CD14-positive monocyte (primary cell): Measurements from ENCODE around the gene PGM2L1. TPM values are rescaled to one million over a fixed set of nuclear protein-coding genes. Genes with fewer than 3 reads are reported as not detected.

ENCODE experiments used
- DNase-seq, 3 donors: peaks; one replicate each; pipeline ENCODE4 v3.0.0-alpha.2; 2011 to 2022
- H2AFZ ChIP-seq: 2 replicates; pipeline ENCODE4 v1.6.0; 2012; ENCODE audit warnings: mild to moderate bottlenecking, low read depth, low read length, inconsistent platforms; ENCODE audit not compliant: insufficient read depth, poor library complexity, severe bottlenecking
- H3K27ac ChIP-seq, 2 donors: 1 replicate in 1 of 2; 2 replicates in 1 of 2; pipeline ENCODE4 v1.5.1; 2012 to 2013; ENCODE audit warnings: low read length in 2 of 2, control low read depth in 1 of 2, inconsistent platforms in 1 of 2, low read depth in 1 of 2, mild to moderate bottlenecking in 1 of 2
- H3K27me3 ChIP-seq, 2 donors: one replicate each; pipeline versions ENCODE4 v1.6.0 to v1.6.1; 2011 to 2013; ENCODE audit warnings: low read length in 2 of 2; ENCODE audit not compliant: control insufficient read depth in 2 of 2, insufficient read depth in 2 of 2
- H3K36me3 ChIP-seq, 2 donors: replicated peaks in 1 of 2; 1 replicate in 1 of 2; 2 replicates in 1 of 2; pipeline versions ENCODE4 v1.5.1 to v1.6.1; 2012 to 2013; ENCODE audit warnings: low read length in 2 of 2, control low read depth in 1 of 2, inconsistent platforms in 1 of 2, mild to moderate bottlenecking in 1 of 2; ENCODE audit not compliant: insufficient read depth in 2 of 2, control insufficient read depth in 1 of 2
- H3K4me1 ChIP-seq, 2 donors: 1 replicate in 1 of 2; 2 replicates in 1 of 2; pipeline versions ENCODE4 v1.5.1 to v1.6.1; 2012 to 2013; ENCODE audit warnings: low read length in 2 of 2, control low read depth in 1 of 2, inconsistent platforms in 1 of 2, mild to moderate bottlenecking in 1 of 2, moderate library complexity in 1 of 2; ENCODE audit not compliant: insufficient read depth in 2 of 2, control insufficient read depth in 1 of 2
- H3K4me2 ChIP-seq: replicated peaks from 2 replicates; pipeline ENCODE3; 2012; ENCODE audit warnings: low read length, moderate library complexity, mild to moderate bottlenecking; ENCODE audit not compliant: poor library complexity, severe bottlenecking; ENCODE audit errors: extremely low read depth
- H3K4me3 ChIP-seq, 3 experiments: fragments of 200-600 bp in 1 of 3; sonication (generic) in 1 of 3; replicated peaks in 1 of 3; 1 replicate in 2 of 3; 2 replicates in 1 of 3; pipeline ENCODE4 v1.5.1; 2011 to 2013; ENCODE audit warnings: low read length in 3 of 3, mild to moderate bottlenecking in 3 of 3, control low read depth in 2 of 3, low read depth in 2 of 3, inconsistent platforms in 1 of 3, moderate library complexity in 1 of 3
- H3K79me2 ChIP-seq: 2 replicates; pipeline ENCODE4 v1.6.0; 2012; ENCODE audit warnings: mild to moderate bottlenecking, control low read depth, inconsistent platforms, low read length, moderate library complexity; ENCODE audit not compliant: insufficient read depth
- H3K9ac ChIP-seq: 2 replicates; pipeline ENCODE4 v1.6.0; 2017; ENCODE audit warnings: low read length, mild to moderate bottlenecking; ENCODE audit not compliant: insufficient read depth, poor library complexity, severe bottlenecking
- H3K9me3 ChIP-seq, 2 donors: replicated peaks in 1 of 2; 1 replicate in 1 of 2; 2 replicates in 1 of 2; pipeline versions ENCODE4 v1.5.1 to v1.6.1; 2012 to 2013; ENCODE audit warnings: low read length in 2 of 2, control low read depth in 1 of 2; ENCODE audit not compliant: control insufficient read depth in 1 of 2, insufficient read depth in 1 of 2
- H4K20me1 ChIP-seq: 2 replicates; pipeline ENCODE4 v1.6.0; 2012; ENCODE audit warnings: mild to moderate bottlenecking, low read length, control low read depth, moderate library complexity; ENCODE audit not compliant: insufficient read depth
- H3K27ac Mint-ChIP-seq, 7 donors: one replicate each; pipeline ENCODE4 v1.8.0; 2020; ENCODE audit warnings: mild to moderate bottlenecking in 7 of 7, mixed read lengths in 7 of 7, moderate library complexity in 6 of 7, inconsistent platforms in 2 of 7
- H3K27me3 Mint-ChIP-seq, 3 donors: one replicate each; pipeline ENCODE4 v1.8.0; 2021 to 2022; ENCODE audit warnings: low read depth in 3 of 3, mild to moderate bottlenecking in 3 of 3, mixed read lengths in 3 of 3, moderate library complexity in 3 of 3, inconsistent platforms in 1 of 3
- H3K36me3 Mint-ChIP-seq, 2 donors: one replicate each; pipeline ENCODE4 v1.8.0; 2020; ENCODE audit warnings: mixed read lengths in 2 of 2, inconsistent platforms in 1 of 2, mild to moderate bottlenecking in 1 of 2
- H3K4me1 Mint-ChIP-seq: one replicate; pipeline ENCODE4 v1.8.0; 2020; ENCODE audit warnings: mild to moderate bottlenecking, mixed read lengths
- H3K4me3 Mint-ChIP-seq, 2 donors: one replicate each; pipeline ENCODE4 v1.8.0; 2020; ENCODE audit warnings: mild to moderate bottlenecking in 2 of 2, mixed read lengths in 2 of 2, moderate library complexity in 1 of 2
- H3K9me3 Mint-ChIP-seq, 7 donors: one replicate each; pipeline ENCODE4 v1.8.0; 2020 to 2022; ENCODE audit warnings: mixed read lengths in 7 of 7, mild to moderate bottlenecking in 6 of 7, moderate library complexity in 6 of 7, inconsistent platforms in 2 of 7
- WGBS: methylation state at CpG from one replicate; pipeline ENCODE4 v1.1.5; 2013; ENCODE audit warnings: missing lambda C conversion rate; ENCODE audit not compliant: insufficient coverage; 5-methylcytosine and 5-hydroxymethylcytosine counted together
- intact Hi-C, 2 donors: fragments of 100-400 bp; cut with micrococcal nuclease; formaldehyde crosslinking; loops; one replicate each; pipeline versions ENCODE4 v1.15.0 to v1.15.1; 2023
- polyA plus RNA-seq, 3 donors: library from polyadenylated mRNA; depleted of rRNA in 1 of 3; unstranded in 2 of 3; stranded (reverse) in 1 of 3; fragments of 300-500 nt in 2 of 3; fragments of >200 nt in 1 of 3; fragmentation: Illumina TruSeq in 2 of 3; gene quantifications; 1 replicate in 2 of 3; 2 replicates in 1 of 3; pipeline ENCODE4 v1.2.3, GENCODE V29; 2012 to 2021
- TF ChIP-seq, protein P1 (sequence below): fragments of 200-600 bp; IDR thresholded peaks from one replicate; pipeline ENCODE4 v1.8.0; 2022; ENCODE audit warnings: antibody characterized with exemption, mild to moderate bottlenecking

Gene PGM2L1
- polyA plus RNA-seq, 3 donors = 0.25 to 0.81 (median 0.62) TPM

DNA sequence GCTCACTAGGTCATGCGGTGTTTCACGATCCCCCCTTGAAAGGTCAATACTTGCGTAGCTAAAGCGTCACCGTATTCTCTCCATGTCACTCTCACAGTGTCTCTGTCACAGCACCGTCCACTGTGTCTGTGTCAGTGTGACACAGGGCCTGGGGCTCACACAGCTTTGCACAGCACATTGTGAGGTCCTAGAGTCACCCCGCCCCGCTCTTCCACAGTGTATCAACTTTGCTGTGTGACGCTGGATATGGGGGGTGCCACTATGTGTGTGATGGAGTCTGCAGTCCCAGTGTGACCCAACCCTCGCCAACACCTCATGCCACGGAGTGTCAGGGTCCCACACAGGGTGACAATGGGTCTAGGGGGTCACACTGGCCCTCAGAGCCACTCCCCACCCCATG lies 87.4 kb downstream of the PGM2L1 start:
- H3K36me3 Mint-ChIP-seq = no peaks in the 10 kb centered on the region
- Histone ChIP-seq H3K9ac (peak overlapping the region; percentile 60), H3K79me2 (no peaks in the 10 kb centered on the region), H3K9me3 (peaks cover 0 to 3% of the 10 kb centered on the region in 2 donors), H3K4me2 (peak overlapping the region; percentile 81), H3K36me3 (no peaks in the 10 kb centered on the region), H2AFZ (peak overlapping the region; percentile 65), H3K27ac (no peak overlapping the region), H4K20me1 (no peaks in the 10 kb centered on the region), H3K4me1 (peaks cover 13 to 20% of the 10 kb centered on the region in 2 donors), H3K4me3 (peak overlapping the region in 2 of 3 experiments; percentile 22 to 71), H3K27me3 (peaks cover 6 to 10% of the 10 kb centered on the region in 2 donors)
- H3K9me3 Mint-ChIP-seq = peaks cover 0 to 11% (median 2%) of the 10 kb centered on the region in 7 donors
- peak overlapping the region; percentile 65 to 81 for H3K4me3 Mint-ChIP-seq
- intact Hi-C loops = no loop called here
- peaks cover 18 to 24% (median 19%) of the 10 kb centered on the region in 3 donors for H3K27me3 Mint-ChIP-seq
- peaks cover 21% of the 10 kb centered on the region for H3K4me1 Mint-ChIP-seq
- H3K27ac Mint-ChIP-seq = peak overlapping the region in 2 of 7 donors; percentile 18 to 44
- 90% methylated on average over 10 of the region's 11 CpGs for WGBS
- TF ChIP-seq, protein P1, sequence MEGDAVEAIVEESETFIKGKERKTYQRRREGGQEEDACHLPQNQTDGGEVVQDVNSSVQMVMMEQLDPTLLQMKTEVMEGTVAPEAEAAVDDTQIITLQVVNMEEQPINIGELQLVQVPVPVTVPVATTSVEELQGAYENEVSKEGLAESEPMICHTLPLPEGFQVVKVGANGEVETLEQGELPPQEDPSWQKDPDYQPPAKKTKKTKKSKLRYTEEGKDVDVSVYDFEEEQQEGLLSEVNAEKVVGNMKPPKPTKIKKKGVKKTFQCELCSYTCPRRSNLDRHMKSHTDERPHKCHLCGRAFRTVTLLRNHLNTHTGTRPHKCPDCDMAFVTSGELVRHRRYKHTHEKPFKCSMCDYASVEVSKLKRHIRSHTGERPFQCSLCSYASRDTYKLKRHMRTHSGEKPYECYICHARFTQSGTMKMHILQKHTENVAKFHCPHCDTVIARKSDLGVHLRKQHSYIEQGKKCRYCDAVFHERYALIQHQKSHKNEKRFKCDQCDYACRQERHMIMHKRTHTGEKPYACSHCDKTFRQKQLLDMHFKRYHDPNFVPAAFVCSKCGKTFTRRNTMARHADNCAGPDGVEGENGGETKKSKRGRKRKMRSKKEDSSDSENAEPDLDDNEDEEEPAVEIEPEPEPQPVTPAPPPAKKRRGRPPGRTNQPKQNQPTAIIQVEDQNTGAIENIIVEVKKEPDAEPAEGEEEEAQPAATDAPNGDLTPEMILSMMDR = no peak
- no peak for DNase-seq

DNA sequence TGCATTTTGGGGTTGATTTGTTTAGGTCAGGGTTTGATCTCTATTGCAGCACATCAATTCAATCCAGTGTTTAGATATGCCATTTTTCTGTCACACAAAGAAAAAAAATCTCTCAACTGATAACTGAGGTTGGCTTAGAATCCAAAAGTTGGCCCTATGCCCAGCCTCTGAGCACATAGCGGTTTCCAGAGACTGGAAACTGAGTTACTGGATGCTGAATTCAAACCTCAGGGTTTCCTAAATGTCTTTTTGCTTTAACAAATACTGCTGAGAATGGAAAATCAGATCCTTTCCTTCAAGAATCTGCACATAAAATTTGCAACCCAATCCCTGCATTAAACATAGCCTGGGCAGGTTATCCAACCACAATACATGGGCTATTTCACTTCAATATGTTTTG lies 90.8 kb downstream of the PGM2L1 start:
- WGBS = 86% methylated on average over 1 of the region's 1 CpG
- Histone ChIP-seq H3K79me2 (no peaks in the 10 kb centered on the region), H2AFZ (no peak overlapping the region), H3K4me2 (no peak overlapping the region), H3K9ac (no peak overlapping the region), H3K4me3 (no peak overlapping the region), H3K27ac (no peak overlapping the region), H3K36me3 (no peaks in the 10 kb centered on the region), H3K9me3 (no peaks in the 10 kb centered on the region), H3K27me3 (peaks cover 6 to 10% of the 10 kb centered on the region in 2 donors), H3K4me1 (peaks cover 13 to 18% of the 10 kb centered on the region in 2 donors), H4K20me1 (no peaks in the 10 kb centered on the region)
- intact Hi-C loops = no loop called here
- Mint-ChIP-seq H3K4me3 (no peak overlapping the region), H3K9me3 (peaks cover 0 to 3% (median 0%) of the 10 kb centered on the region in 7 donors), H3K4me1 (peaks cover 20% of the 10 kb centered on the region), H3K36me3 (no peaks in the 10 kb centered on the region), H3K27ac (no peak overlapping the region), H3K27me3 (peaks cover 19 to 21% (median 19%) of the 10 kb centered on the region in 3 donors)
- no peak for DNase-seq
- TF ChIP-seq, protein P1 = no peak
